ENCODE measurements around the gene PLSCR1. TPM values are rescaled to one million over a fixed set of nuclear protein-coding genes. Genes with fewer than 3 reads are reported as not detected.

PLSCR1 gene
- total and polyA plus RNA-seq, 2 experiments from 2014 or later, result 62.7 to 78.3 TPM

GRCh38 chr3:146577662-146578061 lies 33.3 kb upstream of the PLSCR1 start (continued):
- no peak for TF ChIP-seq ZNF462 (CRISPR knock-in tag; IDR thresholded peaks at IDR 0.05)
- no peak for TF ChIP-seq CREB1 (CRISPR knock-in tag; IDR thresholded peaks at IDR 0.05; ENCODE audit: low read depth)
- no peak for TF ChIP-seq ETS1 (IDR thresholded peaks at IDR 0.05)

DNA sequence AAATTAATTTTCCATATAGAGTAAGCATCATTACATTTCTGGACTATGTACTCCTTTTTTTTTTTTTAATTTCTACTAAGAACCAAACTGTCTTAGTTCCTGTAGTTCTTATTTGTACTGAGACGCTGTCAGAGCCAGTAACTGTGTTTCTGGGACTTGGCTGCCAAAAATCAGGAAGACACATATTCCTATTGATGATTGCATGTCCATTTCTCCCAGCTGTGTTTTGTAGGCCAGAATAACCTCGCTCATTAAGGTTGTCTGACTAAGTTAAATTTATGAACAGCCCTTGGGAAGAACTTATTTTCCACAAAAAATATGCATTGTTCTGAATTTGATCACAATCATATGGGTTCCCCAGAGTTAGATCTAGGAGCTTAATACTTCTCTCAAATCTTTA lies 31.2 kb upstream of the PLSCR1 start:
- Histone ChIP-seq H2AFZ (no peak overlapping the region), H3K4me2 (no peak overlapping the region), H3K9me2 (ENCODE audit: insufficient read depth) (no peaks in the 10 kb centered on the region), H3K36me3 (ENCODE audit: insufficient read depth) (no peaks in the 10 kb centered on the region), H3K4me1 (ENCODE audit: insufficient read depth) (no peaks in the 10 kb centered on the region), H4K20me1 (replicated peaks; ENCODE audit: insufficient read depth) (no peaks in the 10 kb centered on the region), H3K79me2 (replicated peaks; ENCODE audit: insufficient read depth) (no peaks in the 10 kb centered on the region), H3F3A (replicated peaks; ENCODE audit: low read depth) (no peaks in the 10 kb centered on the region), H3K27me3 (ENCODE audit: insufficient read depth) (no peaks in the 10 kb centered on the region), H3K27ac (ENCODE audit: low read depth) (no peak overlapping the region), H3K4me3 (no peak overlapping the region)
- H3K9me3 Mint-ChIP-seq, result no peaks in the 10 kb centered on the region; the same call in 2 of the 3 replicates
- H3K27me3 Mint-ChIP-seq (ENCODE audit: insufficient read depth, low read depth, poor library complexity), result peaks cover 3% of the 10 kb centered on the region
- H3K36me3 Mint-ChIP-seq (ENCODE audit: low read depth), result no peaks in the 10 kb centered on the region
- DNase-seq (ENCODE audit: low spot score) (no peak), ATAC-seq (no peak)
- H3K4me3 Mint-ChIP-seq, result no peak overlapping the region
- no peaks in the 10 kb centered on the region for H3K4me1 Mint-ChIP-seq
- H3K27ac Mint-ChIP-seq, result no peak overlapping the region
- TF ChIP-seq ETS1 (IDR thresholded peaks at IDR 0.05), result no peak
- no peak for TF ChIP-seq ZNF462 (CRISPR knock-in tag; IDR thresholded peaks at IDR 0.05)
- TF ChIP-seq CTCF (conservative IDR thresholded peaks at IDR 0.05; ENCODE audit: low read depth in 2 of 2), result no peak
